C4-2B (cell line): ENCODE measurements around the gene LAYN.

Experiments used
- ZFX ChIP-seq: fragments of 450-650 bp; IDR thresholded peaks from 2 replicates; pipeline ENCODE4 v1.6.1; 2017
- TF ChIP-seq, protein P1 (sequence below): fragments of 450-650 bp; conservative IDR thresholded peaks from 2 replicates; pipeline ENCODE4 v1.5.1; 2017; ENCODE audit warnings: mild to moderate bottlenecking

DNA sequence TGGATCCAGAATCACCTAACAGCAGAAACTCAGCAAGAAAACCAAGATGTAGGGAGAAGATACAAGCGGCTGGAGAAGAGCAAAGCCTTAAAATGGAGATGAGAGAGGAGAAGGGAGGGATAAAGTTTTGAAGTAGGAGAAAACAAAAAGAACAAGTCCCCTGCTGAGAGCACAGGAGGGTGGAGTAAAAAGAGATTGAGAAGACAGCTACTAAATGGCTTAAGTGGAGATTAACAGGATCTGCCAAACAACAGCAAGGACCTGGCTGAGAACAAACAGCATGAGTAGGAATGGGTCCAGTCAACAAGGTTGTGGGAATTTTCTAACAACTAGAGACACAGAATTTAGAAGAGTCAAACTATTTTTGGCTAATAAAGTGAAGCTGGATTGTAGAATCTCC, 46.5 kb upstream of the LAYN start:
- TF ChIP-seq, protein P1, sequence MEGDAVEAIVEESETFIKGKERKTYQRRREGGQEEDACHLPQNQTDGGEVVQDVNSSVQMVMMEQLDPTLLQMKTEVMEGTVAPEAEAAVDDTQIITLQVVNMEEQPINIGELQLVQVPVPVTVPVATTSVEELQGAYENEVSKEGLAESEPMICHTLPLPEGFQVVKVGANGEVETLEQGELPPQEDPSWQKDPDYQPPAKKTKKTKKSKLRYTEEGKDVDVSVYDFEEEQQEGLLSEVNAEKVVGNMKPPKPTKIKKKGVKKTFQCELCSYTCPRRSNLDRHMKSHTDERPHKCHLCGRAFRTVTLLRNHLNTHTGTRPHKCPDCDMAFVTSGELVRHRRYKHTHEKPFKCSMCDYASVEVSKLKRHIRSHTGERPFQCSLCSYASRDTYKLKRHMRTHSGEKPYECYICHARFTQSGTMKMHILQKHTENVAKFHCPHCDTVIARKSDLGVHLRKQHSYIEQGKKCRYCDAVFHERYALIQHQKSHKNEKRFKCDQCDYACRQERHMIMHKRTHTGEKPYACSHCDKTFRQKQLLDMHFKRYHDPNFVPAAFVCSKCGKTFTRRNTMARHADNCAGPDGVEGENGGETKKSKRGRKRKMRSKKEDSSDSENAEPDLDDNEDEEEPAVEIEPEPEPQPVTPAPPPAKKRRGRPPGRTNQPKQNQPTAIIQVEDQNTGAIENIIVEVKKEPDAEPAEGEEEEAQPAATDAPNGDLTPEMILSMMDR, result no peak
- TF ChIP-seq ZFX, result no peak
